ENCODE results near the gene FNDC3A.
"Not testable (repeated sequence)": the region's sequence is repeated elsewhere in the genome, so short reads cannot be mapped to it uniquely, and the experiment has no call there.

Gene FNDC3A

GRCh38 chr13:49082653-49083536 lies 107.2 kb downstream of the FNDC3A start:
- in situ Hi-C loops (cut with MboI; ENCODE audit: low sequenced_read_pairs): no loop called here

GRCh38 chr13:49084961-49085360 lies 109.2 kb downstream of the FNDC3A start:
- in situ Hi-C loops (cut with MboI; ENCODE audit: low sequenced_read_pairs): no loop called here

- in situ Hi-C loops (cut with MboI; ENCODE audit: low sequenced_read_pairs): no loop called here
Observed at GRCh38 chr13:49086722-49087121, 111.0 kb downstream of the FNDC3A start.

- in situ Hi-C loops (cut with MboI; ENCODE audit: low sequenced_read_pairs): no loop called here
Observed at GRCh38 chr13:49093376-49093775, 117.7 kb downstream of the FNDC3A start.

- in situ Hi-C loops (cut with MboI; ENCODE audit: low sequenced_read_pairs): no loop called here
Observed at GRCh38 chr13:49097374-49097773, 121.7 kb downstream of the FNDC3A start.

GRCh38 chr13:49098198-49098597 lies 122.5 kb downstream of the FNDC3A start:
- in situ Hi-C loops (cut with MboI; ENCODE audit: low sequenced_read_pairs): no loop called here

- in situ Hi-C loops (cut with MboI; ENCODE audit: low sequenced_read_pairs): no loop called here
Observed at GRCh38 chr13:49098771-49099512, 123.2 kb downstream of the FNDC3A start.

GRCh38 chr13:49099513-49099877 lies 123.8 kb downstream of the FNDC3A start:
- in situ Hi-C loops (cut with MboI; ENCODE audit: low sequenced_read_pairs): no loop called here

- in situ Hi-C loops (cut with MboI; ENCODE audit: low sequenced_read_pairs): no loop called here
Observed at GRCh38 chr13:49100637-49101570, 125.2 kb downstream of the FNDC3A start.

- in situ Hi-C loops (cut with MboI; ENCODE audit: low sequenced_read_pairs): no loop called here
Observed at GRCh38 chr13:49108196-49108595, 132.5 kb downstream of the FNDC3A start.

- in situ Hi-C loops (cut with MboI; ENCODE audit: low sequenced_read_pairs): no loop called here
Observed at GRCh38 chr13:49110122-49110912, 134.6 kb downstream of the FNDC3A start.

GRCh38 chr13:49110913-49111170 lies 135.1 kb downstream of the FNDC3A start:
- in situ Hi-C loops (cut with MboI; ENCODE audit: low sequenced_read_pairs): no loop called here

- in situ Hi-C loops (cut with MboI; ENCODE audit: low sequenced_read_pairs): no loop called here
Observed at GRCh38 chr13:49112782-49113525, 137.2 kb downstream of the FNDC3A start.

- in situ Hi-C loops (cut with MboI; ENCODE audit: low sequenced_read_pairs): no loop called here
Observed at GRCh38 chr13:49113526-49114286, 138.0 kb downstream of the FNDC3A start.

- in situ Hi-C loops (cut with MboI; ENCODE audit: low sequenced_read_pairs): no loop called here
Observed at GRCh38 chr13:49116873-49117272, 141.2 kb downstream of the FNDC3A start.

- in situ Hi-C loops (cut with MboI; ENCODE audit: low sequenced_read_pairs): not testable (repeated sequence)
Observed at GRCh38 chr13:49118455-49118854, 142.7 kb downstream of the FNDC3A start.

- in situ Hi-C loops (cut with MboI; ENCODE audit: low sequenced_read_pairs): no loop called here
Observed at GRCh38 chr13:49124693-49125304, 149.1 kb downstream of the FNDC3A start.

GRCh38 chr13:49125964-49126524 lies 150.3 kb downstream of the FNDC3A start:
- in situ Hi-C loops (cut with MboI; ENCODE audit: low sequenced_read_pairs): no loop called here

Data from HL-60/S4 treated with retinoic acid at 250 ng/mL for 4 days and 3 days (cell line).